Subcutaneous adipose tissue (tissue), 4 donors: ENCODE measurements around the gene FILIP1. TPM values are rescaled to one million over a fixed set of nuclear protein-coding genes. Genes with fewer than 3 reads are reported as not detected.

Experiments
- CTCF ChIP-seq: fragments of 450-650 bp; IDR thresholded peaks from one replicate; pipeline ENCODE4 v1.5.1; 2016; ENCODE audit warnings: low read depth, mild to moderate bottlenecking, control low read depth, antibody characterized with exemption, moderate library complexity
- total RNA-seq, 4 donors: library from RNA; depleted of rRNA; stranded (reverse); fragments of >200 nt; gene quantifications; one replicate each; pipeline ENCODE4 v1.1.0, GENCODE V29; 2016

Gene FILIP1
- total RNA-seq, 4 donors from 2014 or later, result 3.4 to 16.2 (median 5.8) TPM

GRCh38 chr6:75262716-75263400, 230.7 kb downstream of the FILIP1 start:
- TF ChIP-seq CTCF, result no peak

DNA sequence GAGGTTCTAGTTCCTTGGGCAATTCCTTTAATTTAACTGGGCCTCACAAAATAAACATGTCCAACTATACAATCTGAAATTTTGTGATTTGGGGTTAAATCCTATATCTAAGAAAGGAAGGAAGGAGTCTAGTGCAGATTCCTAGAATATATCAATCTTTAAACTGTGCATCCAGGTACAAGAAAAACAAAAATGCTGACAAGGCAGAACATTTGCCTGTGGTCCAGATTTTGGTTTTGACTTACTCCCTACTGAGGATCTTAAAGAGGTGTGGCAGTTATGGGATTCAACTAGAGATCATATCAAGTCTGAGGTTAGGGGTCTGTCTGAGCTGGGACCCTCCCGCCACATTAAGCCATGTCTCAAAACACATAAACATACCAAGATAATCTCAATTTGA, 232.3 kb downstream of the FILIP1 start:
- TF ChIP-seq CTCF, result no peak

- no peak for TF ChIP-seq CTCF
Measured at GRCh38 chr6:75257343-75258087, 236.1 kb downstream of the FILIP1 start.

DNA sequence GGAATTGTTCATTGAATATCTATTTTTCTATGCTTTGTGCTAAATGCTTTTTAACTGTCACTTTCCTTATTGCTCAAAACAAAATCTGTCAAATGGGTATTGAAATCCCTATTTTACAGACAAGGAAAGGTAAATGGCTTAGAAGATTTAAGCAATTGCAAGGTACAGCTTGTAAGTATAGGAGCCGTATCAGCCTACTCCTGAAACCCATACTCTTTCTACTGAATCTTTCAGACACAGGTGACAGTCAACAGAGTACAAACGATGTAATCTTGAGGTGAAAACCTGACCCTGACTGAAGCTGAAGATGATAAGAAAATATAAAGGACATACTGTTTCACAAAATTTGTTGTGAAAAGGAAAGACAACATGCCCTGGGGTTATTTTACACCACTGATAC, 243.0 kb downstream of the FILIP1 start:
- TF ChIP-seq CTCF, result no peak

GRCh38 chr6:75249837-75250236, 243.8 kb downstream of the FILIP1 start:
- TF ChIP-seq CTCF, result no peak

- TF ChIP-seq CTCF, result no peak
Measured at GRCh38 chr6:75246386-75246785, 247.2 kb downstream of the FILIP1 start.

DNA sequence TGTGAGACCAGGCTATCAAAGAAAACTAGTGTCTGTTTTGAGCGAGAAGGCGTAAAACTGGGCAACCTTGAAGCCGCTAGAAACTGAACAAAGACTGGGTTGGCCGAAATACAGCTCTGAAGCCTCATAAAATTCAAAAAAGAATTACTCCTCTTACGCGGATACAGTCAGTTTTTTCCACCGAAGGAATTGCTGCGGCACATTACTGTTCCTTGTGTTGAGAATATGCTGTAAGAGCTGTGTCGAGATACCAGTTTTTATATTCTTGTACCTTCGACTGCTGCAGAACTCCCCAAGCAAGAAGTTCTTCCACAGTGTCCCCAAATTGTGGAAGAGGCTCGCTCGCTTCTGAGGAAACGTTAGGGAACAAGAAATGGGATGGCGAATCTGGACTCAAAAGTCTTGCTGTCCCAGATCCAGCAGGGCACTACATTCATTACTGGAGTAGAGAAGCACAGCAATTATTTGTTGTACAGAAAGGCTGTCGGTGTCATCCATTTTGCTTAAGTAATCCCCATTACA, 249.5 kb downstream of the FILIP1 start:
- no peak for TF ChIP-seq CTCF
